PC-9 (cell line): ENCODE measurements around the gene NELFCD. TPM values are rescaled to one million over a fixed set of nuclear protein-coding genes. Genes with fewer than 3 reads are reported as not detected.

Experiments
- BruUV-seq: library from RNA; stranded (reverse); fragments of 400-500 nt; replicated peaks from 2 replicates; lab custom pipeline; 2021; lab: Mats Ljungman, UMichigan
- CTCF ChIA-PET: fragments of 300-600 bp; sonication (Branson Sonifier 250); formaldehyde crosslinking; loops from one replicate; lab custom pipeline; 2022; ENCODE audit warnings: antibody characterized with exemption; lab: Charles Lee
- POLR2A ChIA-PET: fragments of 300-600 bp; sonication (Branson Sonifier 250); formaldehyde crosslinking; loops from one replicate; lab custom pipeline; 2022; ENCODE audit warnings: antibody characterized with exemption; ENCODE audit not compliant: unreplicated experiment; lab: Charles Lee
- DNase-seq, 2 experiments: peaks; one replicate each; pipeline versions ENCODE4 v3.0.0 to v3.0.0-alpha.2; 2015 to 2022; ENCODE audit warnings: mixed read lengths in 1 of 2
- H2AFZ ChIP-seq: fragments of 200-600 bp; sonication (generic); 2 replicates; pipeline ENCODE4 v1.8.1; 2017; ENCODE audit warnings: antibody characterized with exemption
- H3F3A ChIP-seq: fragments of 200-600 bp; sonication (generic); 2 replicates; pipeline ENCODE4 v1.8.1; 2017; ENCODE audit warnings: antibody characterized with exemption, mild to moderate bottlenecking, low read depth; ENCODE audit not compliant: insufficient read depth
- H3K27ac ChIP-seq: fragments of 200-600 bp; sonication (generic); 2 replicates; pipeline ENCODE4 v1.6.1; 2016; ENCODE audit warnings: mixed run types
- H3K27me3 ChIP-seq: fragments of 200-600 bp; sonication (generic); 2 replicates; pipeline ENCODE4 v1.6.1; 2016; ENCODE audit warnings: low read depth, mixed run types; ENCODE audit not compliant: insufficient read depth
- H3K36me3 ChIP-seq: fragments of 200-600 bp; sonication (generic); 2 replicates; pipeline ENCODE4 v1.6.1; 2016; ENCODE audit warnings: low read depth, mixed run types
- H3K4me1 ChIP-seq: fragments of 200-600 bp; sonication (generic); replicated peaks from 2 replicates; pipeline ENCODE4 v1.6.1; 2016; ENCODE audit warnings: mixed run types; ENCODE audit not compliant: insufficient read depth
- H3K4me2 ChIP-seq: fragments of 200-600 bp; sonication (generic); 2 replicates; pipeline ENCODE4 v1.6.1; 2017; ENCODE audit warnings: mixed run types
- H3K4me3 ChIP-seq: fragments of 200-600 bp; sonication (generic); 2 replicates; pipeline ENCODE4 v1.6.1; 2016; ENCODE audit warnings: mixed run types
- H3K79me2 ChIP-seq: fragments of 200-600 bp; sonication (generic); 2 replicates; pipeline ENCODE4 v1.6.1; 2017; ENCODE audit warnings: low read depth, mixed run types
- H3K9me2 ChIP-seq: fragments of 200-600 bp; sonication (generic); 2 replicates; pipeline ENCODE4 v1.8.1; 2017; ENCODE audit warnings: mild to moderate bottlenecking; ENCODE audit not compliant: insufficient read depth
- H3K9me3 ChIP-seq: fragments of 200-600 bp; sonication (generic); 2 replicates; pipeline ENCODE4 v1.8.1; 2016; ENCODE audit warnings: low read depth; ENCODE audit not compliant: insufficient read depth
- H4K20me1 ChIP-seq: fragments of 200-600 bp; sonication (generic); 2 replicates; pipeline ENCODE4 v1.8.1; 2017; ENCODE audit not compliant: insufficient read depth
- CTCF ChIP-seq: fragments of 200-600 bp; sonication (generic); conservative IDR thresholded peaks from 2 replicates; pipeline ENCODE4 v1.6.1; 2017; ENCODE audit warnings: mixed run types, antibody characterized with exemption, mild to moderate bottlenecking, moderate library complexity
- EZH2 ChIP-seq: fragments of 200-600 bp; sonication (generic); IDR thresholded peaks from 2 replicates; pipeline ENCODE4 v1.8.0; 2017; ENCODE audit warnings: antibody characterized with exemption, low read depth
- intact Hi-C: fragments of 100-400 bp; cut with micrococcal nuclease; formaldehyde crosslinking; loops from one replicate; pipeline ENCODE4 v1.10.0; 2022; ENCODE audit not compliant: unreplicated experiment
- total RNA-seq: library from RNA; stranded (reverse); gene quantifications from 2 replicates; pipeline ENCODE4 v1.2.3, GENCODE V29; 2021

Gene NELFCD
- total RNA-seq, 1 experiment from 2014 or later: 130 TPM

- H2AFZ ChIP-seq: no peak overlapping the region
- TF ChIP-seq EZH2 (no peak), CTCF (no peak)
- peaks cover 19% of the 10 kb centered on the region for H4K20me1 ChIP-seq
- BruUV-seq: no TSS peak
- no peaks in the 10 kb centered on the region for H3K9me3 ChIP-seq
- intact Hi-C loops: no loop called here
- no peaks in the 10 kb centered on the region for H3K9me2 ChIP-seq
- DNase-seq: no peak
- ChIA-PET POLR2A (interaction anchor here (0.5 to 0.7 kb wide), 4 partner anchors 15 to 49 kb away, joined by 3 to 6 read pairs (median 4); partner anchors contain the start of gene ATP5F1E), CTCF (no interaction called here)
- peaks cover 59% of the 10 kb centered on the region for H3F3A ChIP-seq
- H3K4me1 ChIP-seq: no peaks in the 10 kb centered on the region
- no peak overlapping the region for H3K27ac ChIP-seq
- H3K36me3 ChIP-seq: peaks cover 52% of the 10 kb centered on the region
- H3K4me2 ChIP-seq: no peak overlapping the region
- no peaks in the 10 kb centered on the region for H3K27me3 ChIP-seq
- H3K4me3 ChIP-seq: no peak overlapping the region
- no peaks in the 10 kb centered on the region for H3K79me2 ChIP-seq
Measured at GRCh38 chr20:58995461-58996225, 14.6 kb downstream of the NELFCD start.

GRCh38 chr20:58996226-58996611 is 15.2 kb downstream of the NELFCD start:
- Histone ChIP-seq H3F3A (peaks cover 57% of the 10 kb centered on the region), H3K9me2 (no peaks in the 10 kb centered on the region), H3K27me3 (no peaks in the 10 kb centered on the region), H3K4me3 (no peak overlapping the region), H3K79me2 (no peaks in the 10 kb centered on the region), H3K27ac (no peak overlapping the region), H3K4me2 (no peak overlapping the region), H3K36me3 (peaks cover 47% of the 10 kb centered on the region), H2AFZ (no peak overlapping the region), H3K9me3 (no peaks in the 10 kb centered on the region), H3K4me1 (no peaks in the 10 kb centered on the region), H4K20me1 (peaks cover 16% of the 10 kb centered on the region)
- ChIA-PET CTCF (no interaction called here), POLR2A (interaction anchor here (0.5 to 0.7 kb wide), 4 partner anchors 16 to 48 kb away, joined by 3 to 6 read pairs (median 4); partner anchors contain the start of gene ATP5F1E)
- BruUV-seq: no TSS peak
- TF ChIP-seq CTCF (no peak), EZH2 (no peak)
- intact Hi-C loops: no loop called here
- DNase-seq: no peak

- ChIA-PET CTCF (no interaction called here), POLR2A (no interaction called here)
- H3K9me3 ChIP-seq: no peaks in the 10 kb centered on the region
- TF ChIP-seq CTCF (no peak), EZH2 (no peak)
- peaks cover 37% of the 10 kb centered on the region for H3K36me3 ChIP-seq
- no peaks in the 10 kb centered on the region for H3K4me1 ChIP-seq
- no peaks in the 10 kb centered on the region for H3K79me2 ChIP-seq
- H3K4me3 ChIP-seq: no peak overlapping the region
- H2AFZ ChIP-seq: no peak overlapping the region
- no peak overlapping the region for H3K27ac ChIP-seq
- no peak overlapping the region for H3K4me2 ChIP-seq
- no peaks in the 10 kb centered on the region for H3K9me2 ChIP-seq
- no peak for DNase-seq
- H3F3A ChIP-seq: peaks cover 48% of the 10 kb centered on the region
- intact Hi-C loops: no loop called here
- H4K20me1 ChIP-seq: peaks cover 10% of the 10 kb centered on the region; the same call in 1 of the 2 replicates
- H3K27me3 ChIP-seq: no peaks in the 10 kb centered on the region
- no TSS peak for BruUV-seq
Measured at GRCh38 chr20:58997141-58997770, 16.2 kb downstream of the NELFCD start.
